Activated CD4-positive, alpha-beta T cell treated with anti-CD3 and anti-CD28 coated beads, Interleukin-10, Interleukin-2, amounts not matched to agents 100 ng/mL and 50 ng/mL, durations not matched to agents 16 hours and 8 hours (primary cell): ENCODE measurements around the gene PCSK6.
"Not testable (repeated sequence)": the region's sequence is repeated elsewhere in the genome, so short reads cannot be mapped to it uniquely, and the experiment has no call there.

Source experiments
- DNase-seq: peaks from one replicate; pipeline ENCODE4 v3.0.0-alpha.2; 2020

PCSK6 gene

DNA sequence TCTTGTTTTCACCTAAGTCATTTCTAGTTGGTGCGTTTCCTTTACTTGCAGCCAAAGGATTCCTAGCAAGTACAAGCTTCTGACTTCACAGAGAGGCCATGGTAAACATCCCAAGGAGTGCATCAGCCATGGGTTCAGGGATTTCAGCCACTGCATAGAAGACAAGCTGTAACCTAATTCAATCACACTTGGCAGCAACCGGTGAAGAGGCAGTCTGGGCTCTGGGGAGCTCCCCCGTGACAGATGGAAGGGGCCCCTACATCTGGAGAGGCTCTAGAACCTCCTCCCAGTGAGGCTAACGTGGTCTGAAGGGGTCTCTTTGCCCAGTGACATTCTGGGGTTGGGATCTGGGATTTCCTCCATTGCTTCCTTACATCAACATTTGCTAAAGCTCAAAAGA is 186.1 kb downstream of the PCSK6 start:
- DNase-seq: no peak

DNA sequence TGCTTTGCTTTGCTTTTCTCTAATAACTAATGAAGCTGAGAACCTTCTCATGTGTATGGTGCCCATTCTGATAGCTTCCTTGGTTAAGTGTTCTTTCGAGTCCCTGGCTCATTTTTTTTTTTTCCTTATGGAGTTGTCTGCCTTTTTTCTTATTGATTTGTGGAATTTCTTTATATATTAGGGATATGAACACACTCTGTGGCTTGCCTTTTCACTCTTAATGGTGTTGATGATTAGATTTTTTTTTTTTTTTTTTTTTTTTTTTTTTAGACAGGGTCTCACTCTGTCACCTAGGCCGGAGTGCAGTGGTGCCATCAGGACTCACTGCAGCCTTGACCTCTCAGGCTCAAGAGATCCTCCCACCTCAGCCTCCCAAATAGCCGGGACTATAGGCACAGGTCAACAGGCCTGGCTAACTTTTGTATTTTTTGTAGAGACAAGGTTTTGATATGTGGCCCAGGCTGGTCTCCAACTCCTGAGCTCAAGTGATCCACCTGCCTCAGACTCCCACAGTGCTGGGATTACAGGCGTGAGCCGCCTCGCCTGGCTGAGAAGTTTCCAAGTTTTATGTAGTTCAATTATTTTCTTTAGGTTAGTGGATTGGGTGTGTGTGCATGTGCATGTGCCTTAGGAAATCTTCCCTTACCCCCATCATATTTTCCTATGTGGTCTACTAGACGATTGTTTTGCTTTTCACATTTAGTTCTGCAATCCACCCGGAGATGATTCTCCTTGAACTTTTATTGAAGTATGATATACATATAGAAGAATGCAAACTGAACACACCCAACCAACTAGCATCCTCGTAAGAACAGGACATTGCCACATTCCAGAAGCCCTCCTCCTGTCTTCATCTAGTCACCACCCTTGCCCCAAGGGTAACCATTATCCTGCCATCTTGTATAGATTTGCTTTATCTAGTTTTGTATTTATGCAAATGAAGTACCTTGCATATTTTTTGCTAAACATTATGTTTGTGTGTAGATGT is 192.8 kb downstream of the PCSK6 start:
- no peak for DNase-seq

DNA sequence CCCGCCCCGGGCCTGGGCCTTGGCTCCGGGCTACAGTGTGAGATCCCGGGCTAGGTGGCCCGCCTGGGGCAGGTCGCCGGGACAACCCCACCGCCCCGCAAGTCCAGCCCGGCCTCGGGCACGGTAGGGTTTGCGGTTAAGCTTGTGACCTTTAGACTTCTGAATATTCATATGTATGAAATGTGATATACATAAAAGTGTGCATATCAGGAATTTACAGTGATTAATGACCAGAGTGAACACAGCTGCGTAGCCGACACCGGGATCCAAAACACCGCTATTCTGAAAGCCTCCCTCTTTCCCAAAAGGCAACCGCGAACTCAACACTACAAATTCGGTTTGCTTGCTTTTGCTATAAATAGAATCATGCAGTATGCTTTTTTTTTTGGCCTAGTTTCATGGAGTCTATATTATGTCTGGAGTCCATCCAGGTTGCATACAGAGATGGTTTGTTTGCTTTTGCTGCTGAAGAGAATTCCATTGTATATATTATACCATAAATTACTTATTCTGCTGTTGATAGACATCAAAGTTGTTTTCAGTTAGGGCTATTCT is 193.8 kb downstream of the PCSK6 start:
- no peak for DNase-seq

DNA sequence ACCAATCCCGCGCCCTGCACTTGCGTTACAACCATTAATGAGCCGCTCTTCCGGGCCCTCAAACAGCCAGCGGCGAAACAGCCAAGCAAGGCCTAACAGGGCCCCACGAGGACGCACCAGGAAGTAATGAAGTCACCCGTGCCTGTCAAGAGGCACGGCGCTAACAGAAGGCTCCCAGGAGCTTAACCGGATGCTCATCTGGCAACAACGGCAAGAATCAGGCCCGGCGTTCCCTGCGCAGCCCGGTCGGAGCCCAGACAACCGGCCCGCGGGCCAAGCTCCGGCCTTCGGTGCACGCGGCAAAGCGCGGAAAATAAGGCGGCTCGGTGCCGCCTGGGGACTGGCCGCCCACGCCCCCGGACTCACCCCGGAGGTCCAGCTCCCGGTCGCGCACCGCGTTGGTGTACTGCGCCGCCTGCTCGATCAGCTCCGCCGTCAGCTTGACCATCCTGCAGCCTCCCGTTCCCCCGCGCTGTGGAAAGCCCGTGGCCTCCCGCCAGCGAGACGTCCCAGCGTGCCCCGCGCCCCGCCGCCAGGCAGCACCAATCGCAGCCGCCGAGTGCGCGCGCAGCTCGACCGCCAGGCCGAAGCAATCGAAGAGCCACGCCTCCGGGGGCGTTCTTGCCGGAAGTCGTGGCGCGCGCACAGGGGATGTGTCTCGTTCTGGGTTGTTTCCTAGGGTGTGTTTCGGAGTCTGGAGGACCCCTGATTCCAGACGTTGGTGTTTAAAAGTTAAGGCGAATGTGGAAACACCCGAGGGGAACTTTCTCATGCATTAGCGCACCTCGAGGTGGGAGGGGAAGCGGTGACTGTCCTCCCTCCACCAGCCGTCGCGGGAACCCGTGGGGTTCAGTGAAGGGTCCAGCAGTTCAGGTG is 194.5 kb downstream of the PCSK6 start, which contains the start of gene SNRPA1:
TSS of gene SNRPA1 (minus strand) at position 518 of the 876 bp plus-strand sequence. CDS start at position 448, 70 bp downstream.
- peak; percentile 98 for DNase-seq

DNA sequence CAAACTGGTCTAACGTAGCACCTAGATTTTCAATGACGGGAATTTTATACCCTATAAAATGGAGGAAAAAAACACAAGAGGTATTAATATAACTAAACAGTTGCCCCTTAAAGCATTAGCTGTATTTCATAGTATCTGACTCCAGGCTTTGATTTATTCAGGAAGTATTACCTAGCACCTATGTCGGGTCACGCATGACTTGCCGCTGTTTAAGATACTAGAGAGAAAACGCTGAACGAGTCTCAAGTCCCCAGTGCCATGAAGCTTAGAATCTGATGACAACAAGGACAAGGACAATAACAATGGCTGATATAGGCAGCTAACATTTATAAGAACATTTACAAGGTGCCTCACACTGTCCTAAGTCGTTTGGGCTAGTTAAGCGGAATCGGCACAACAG is 196.4 kb downstream of the PCSK6 start:
- no peak for DNase-seq

DNA sequence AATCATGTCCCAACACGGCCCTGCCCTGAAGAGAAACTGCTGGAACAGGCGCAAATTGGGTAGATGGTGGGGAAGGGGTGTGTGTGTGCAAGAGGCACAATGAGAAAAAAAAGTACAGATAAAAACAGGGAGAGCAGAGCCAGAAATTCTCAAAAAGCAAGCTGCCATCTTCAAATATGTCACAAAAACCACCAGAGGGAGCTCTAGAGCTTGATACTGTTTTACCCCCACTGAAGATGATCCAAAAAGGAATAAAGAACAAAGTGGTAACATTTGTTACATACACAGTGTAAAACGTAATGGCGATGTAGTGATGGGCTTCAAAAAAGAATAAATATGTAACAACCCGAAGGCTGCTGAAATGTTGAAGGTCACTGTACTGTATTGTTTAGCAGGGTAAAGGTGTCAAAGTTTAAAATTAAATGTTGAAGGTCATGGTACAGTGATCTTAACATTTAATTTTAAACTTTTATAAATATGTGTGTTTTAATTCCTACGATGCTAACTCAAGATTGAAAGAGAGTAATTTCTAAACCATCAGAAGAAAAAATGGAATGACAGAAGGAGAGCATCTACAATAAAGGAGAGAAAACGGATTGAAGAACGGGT is 200.5 kb downstream of the PCSK6 start:
- peak; percentile 64 for DNase-seq

DNA sequence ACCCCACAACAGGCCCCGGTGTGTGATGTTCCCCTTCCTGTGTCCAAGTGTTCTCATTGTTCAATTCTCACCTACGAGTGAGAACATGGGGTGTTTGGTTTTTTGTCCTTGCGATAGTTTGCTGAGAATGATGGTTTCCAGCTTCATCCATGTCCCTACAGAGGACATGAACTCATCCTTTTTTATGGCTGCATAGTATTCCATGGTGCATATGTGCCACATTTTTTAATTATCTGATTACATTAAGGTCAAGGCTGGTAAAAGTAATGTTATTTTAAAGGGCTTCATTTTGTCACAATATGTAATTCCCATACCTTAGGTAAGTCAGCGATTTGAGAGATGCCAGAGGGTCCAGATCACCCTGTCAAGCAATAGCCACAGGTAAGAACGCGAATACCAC is 202.2 kb downstream of the PCSK6 start:
- not testable (repeated sequence) for DNase-seq

DNA sequence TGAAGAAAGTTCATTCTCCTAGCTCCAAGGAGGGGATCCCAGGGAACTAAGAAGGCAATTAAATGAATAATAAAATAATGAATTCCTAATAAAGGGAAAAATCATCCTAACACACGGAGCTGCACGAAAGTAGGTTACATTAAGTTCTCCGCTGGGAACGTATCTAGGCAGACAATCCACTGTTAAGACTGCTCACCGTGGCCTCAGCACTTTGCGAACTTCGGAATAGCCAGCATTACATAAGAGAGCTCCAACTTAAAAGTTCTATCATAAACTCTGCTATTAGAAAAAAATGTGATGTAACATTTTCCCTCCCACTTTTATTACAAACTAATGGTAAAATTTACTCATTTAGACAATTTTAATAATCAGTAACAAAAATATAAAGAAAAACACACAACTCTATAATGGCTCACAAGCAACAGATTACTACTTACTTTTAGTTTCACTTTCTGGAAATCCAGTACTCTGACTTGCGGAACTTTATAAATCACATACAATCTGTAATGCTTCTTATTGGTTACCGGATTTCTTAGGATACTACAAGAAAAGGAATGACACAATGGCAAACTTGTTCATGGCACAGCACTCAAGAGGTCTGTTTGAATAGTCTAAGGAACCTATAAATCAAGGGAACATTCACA is 202.9 kb downstream of the PCSK6 start:
- DNase-seq: no peak

DNA sequence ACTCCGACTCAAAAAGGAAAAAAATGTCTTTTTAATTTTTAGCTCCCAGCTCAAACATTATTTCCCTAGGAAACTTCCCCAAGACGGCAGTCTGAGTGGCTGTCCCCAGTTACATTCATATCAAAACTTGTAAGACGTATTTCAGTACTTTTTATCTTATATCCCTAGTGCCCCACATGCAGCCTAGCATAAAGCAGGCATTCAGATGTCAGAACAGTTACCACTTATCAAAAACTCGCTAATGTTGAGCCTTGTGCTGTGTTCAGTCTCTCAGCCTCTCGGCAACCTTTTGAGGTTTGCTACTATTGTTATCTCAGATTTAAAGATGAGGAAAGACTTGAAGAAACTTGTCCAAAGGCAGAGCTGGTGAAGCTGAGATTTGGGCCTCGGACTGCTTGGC is 205.6 kb downstream of the PCSK6 start:
- peak; percentile 19 for DNase-seq

DNA sequence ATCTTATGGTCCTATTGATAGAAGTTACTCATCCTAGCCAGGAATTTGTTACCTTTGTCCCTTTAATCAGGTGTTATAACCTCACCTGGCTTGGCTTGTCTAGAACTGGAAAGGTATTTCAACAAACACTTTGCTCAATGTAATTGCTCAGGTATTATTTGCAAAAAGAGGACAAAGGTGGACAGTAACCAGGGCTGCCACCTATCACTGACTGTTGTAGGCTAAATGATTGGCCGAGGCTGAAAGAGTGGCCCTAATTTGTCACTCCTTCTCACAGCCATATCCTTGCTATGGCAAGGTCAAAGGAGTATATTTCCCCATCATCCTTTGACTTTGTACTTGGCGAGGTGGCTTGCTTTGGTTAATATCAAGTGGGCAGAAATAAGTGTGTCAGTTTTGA is 209.5 kb downstream of the PCSK6 start:
- DNase-seq: no peak

DNA sequence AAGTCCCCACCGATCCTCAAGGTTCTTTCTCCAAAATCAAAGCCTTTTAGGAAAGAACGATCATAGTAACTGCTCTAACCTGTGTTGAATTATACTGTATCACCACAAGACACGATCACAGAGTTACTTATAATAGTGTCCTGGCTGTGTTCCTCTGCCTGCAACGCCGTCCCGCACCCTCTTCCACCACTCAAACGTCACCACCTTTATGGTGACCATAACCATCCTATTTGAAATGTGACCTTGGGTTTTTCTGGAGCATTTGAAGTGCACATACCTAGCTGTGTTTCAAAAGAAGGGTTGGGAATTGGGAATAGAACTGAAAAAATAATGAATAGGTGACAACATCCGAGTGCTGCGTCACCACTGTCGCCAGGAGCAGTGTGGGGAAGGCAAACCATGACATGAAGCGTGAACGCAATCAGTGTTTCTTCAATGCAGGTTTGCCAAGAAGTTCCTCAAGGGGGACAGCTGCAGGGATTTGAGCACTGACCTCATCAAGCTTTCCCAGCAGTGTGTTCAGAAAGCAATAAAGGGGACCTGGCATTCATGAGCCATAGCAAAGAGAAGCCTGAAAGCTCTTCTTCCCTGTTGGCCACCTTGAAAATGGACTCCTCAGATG is 211.5 kb downstream of the PCSK6 start:
- DNase-seq: no peak

DNA sequence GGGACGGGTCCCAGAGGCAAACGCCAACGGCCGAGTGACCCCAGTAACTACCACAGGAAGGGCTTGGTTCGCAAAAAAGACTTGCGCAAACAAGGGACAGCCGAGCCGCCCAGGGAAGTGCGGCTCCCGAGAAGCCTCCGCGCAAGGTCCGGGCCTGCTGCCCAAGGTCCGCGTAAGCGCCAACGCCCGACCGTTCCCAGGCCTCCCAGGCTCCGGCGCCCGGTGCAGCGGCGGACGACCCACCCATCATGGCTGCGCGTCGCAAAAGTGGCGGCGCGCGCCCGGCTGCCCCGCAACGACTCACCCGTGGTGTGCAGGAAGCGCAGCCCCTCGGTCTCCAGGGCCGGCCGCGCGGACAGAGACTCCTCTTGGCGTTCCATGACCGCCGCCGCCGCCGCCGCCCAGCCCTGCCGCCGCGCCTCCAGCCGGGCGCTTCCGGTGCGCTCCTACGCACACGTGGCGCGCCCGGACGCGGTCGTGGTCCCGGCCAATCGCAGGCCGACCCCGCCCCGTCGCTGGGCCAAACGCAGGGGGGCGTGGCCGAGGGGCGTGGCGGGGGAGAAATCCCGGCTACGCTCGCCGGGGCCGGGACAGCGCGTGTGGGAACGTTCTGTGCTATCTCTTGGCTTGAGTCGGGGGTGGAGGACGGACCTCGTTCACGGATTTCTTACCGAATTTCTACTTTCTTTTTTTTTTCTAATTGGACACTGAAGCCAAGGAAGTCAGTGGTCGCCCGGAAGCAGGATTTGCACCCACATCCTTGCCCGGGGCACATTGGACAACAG is 212.3 kb downstream of the PCSK6 start, which contains the start of gene SELENOS:
TSS of gene SELENOS (minus strand) at position 448 of the 785 bp plus-strand sequence. CDS start at position 380, 68 bp downstream.
- DNase-seq: peak; percentile 92

DNA sequence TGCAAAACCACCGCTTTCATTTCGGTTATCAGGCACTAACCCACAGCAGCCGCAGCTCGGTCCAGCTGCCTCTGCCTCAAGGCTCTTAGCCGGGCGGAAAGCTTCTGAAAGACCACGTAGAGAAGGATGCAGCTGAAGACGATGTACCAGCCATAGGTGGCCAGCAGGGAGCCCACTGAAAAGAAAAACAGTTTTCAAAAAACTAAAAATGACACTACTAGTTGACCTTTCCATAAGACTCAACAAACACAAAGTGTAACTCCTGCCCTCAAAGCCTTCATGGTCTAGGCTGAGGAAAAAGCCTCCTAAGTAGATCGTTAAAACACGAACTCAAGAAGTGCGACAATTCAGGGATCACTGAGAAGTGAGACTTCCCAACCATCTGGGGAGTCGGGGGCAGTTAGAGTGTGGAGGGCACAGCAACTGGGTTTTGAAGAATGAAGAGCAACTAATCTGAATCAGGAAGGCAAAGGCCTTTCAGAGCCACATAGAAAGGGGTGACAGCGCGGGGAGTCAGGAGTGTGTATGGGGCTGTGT is 212.9 kb downstream of the PCSK6 start:
- peak; percentile 49 for DNase-seq

DNA sequence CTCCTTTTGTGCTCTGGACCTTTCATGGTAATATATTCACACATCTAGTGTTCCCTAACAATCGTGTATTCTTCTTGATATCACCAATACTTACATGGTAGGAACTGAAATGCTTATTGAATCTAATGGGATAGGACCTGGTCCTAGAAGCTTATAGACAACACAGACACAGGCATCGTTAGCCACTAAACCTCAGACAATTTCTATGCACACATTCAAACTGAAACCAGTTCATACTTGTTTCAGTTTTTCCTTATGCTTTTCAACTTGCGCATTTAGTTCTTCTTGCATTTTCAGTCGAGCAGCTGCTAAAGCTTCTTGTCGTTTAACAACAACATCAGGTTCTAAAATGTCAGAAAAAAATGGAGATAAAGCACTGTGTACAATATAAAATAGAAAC is 214.5 kb downstream of the PCSK6 start:
- peak; percentile 71 for DNase-seq

DNA sequence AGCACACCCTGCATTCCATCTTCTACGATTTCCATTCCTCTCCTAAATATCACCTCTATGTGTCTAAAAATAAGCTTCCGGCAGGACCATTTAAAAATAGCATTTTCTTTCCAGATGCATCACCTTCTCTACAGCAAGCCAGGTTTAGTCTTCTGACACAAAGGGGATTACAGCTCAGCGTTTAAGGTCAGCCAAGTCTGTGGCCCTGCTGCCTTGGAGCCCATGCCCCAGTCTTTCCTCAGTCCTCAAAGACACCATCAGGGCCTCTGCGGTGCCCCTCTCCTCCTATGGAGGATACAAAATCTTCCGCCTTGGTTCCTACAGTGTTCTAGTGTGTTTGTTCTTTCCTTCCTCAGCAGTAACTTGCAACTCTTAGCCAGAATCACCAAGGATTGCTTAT is 216.0 kb downstream of the PCSK6 start:
- DNase-seq: no peak

DNA sequence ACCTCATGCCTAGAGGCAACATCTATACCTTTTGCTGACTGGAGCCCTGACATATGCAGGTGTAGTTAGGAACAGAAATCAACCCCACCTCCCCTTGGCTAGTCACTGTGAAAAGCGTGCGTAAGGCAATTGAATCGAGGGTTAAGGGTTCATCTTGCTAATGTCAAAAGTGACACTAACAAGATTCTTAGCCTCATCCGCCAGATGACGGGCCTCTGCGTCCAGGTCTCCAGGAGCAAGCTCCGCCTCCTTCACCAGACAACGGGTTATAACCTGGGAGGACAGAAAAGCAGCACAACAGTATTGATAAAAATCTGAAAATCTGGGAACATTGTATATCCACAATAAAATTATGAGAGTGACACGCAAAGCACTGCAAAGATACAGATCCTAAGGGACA is 216.9 kb downstream of the PCSK6 start:
- DNase-seq: no peak

DNA sequence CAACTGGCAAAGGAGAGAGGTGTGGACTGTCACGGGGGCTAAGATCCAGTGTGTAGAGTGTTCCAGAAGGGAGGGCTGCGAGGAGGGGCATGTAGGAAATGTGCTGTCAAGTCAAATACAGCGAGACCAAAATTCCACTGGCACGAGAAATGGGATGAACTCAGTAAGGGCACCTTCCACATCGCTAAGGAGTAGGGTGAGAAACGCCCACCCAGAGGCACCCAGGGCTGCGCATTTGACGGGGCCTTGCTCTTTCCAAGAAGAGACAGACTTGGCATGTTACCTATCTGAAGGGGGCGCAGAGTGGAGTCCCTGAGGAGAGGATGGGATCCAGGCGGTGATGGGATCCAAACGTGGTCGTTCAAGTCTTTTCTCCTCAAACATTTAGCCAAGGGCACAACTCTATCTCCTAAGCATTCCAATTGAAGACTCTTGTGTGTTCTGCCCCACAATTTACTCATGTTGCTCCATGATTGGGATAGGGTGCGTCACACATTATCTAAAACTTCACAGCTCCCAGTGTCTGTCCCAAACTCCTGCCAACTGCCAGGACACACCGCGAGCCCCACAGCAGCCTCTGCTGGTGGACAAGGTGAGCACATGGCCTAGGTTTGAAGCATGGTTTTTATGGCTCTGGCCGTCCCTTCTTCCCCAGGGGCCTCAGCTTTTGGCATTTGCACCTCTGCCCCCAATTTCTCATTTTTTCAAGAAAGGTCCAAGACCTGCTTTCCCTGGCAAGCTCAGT is 219.9 kb downstream of the PCSK6 start:
- DNase-seq: no peak

DNA sequence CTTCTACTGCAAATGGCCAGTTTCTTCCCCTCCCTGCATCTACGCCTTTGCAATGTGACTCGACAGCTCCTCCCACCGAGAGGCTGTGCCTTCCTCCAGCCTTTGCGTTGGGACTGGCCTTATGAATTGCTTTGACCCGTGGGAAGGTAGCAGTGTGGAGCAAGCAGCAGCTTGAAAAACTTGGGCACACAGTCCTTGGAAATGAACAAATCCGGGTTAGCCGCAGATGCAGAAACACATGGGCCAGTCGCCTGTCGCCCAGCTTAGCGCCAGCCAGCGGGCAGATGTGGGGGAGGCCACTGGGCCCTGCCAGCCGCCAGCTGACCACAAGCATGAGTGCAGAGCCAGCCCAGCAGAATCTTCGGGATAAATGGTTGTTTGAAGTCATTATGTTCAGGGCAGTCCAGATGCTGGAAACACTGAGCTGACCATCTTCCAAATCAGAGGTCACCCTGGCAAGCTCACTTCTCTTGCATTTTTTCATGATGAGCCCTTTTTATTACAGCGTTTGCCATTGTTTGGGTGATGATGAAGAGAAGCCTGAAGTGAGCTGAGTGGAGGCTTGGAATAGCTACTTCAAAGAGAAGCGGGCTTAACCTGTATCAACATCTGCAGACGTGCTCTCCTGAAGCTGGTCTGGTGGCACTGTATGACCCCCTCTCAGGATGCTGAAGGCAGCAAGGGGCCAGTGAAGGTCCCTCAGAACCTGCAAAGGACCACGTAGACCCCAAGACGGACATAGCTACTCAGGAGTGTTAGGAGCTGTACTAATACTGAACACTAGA is 222.0 kb downstream of the PCSK6 start:
- no peak for DNase-seq

DNA sequence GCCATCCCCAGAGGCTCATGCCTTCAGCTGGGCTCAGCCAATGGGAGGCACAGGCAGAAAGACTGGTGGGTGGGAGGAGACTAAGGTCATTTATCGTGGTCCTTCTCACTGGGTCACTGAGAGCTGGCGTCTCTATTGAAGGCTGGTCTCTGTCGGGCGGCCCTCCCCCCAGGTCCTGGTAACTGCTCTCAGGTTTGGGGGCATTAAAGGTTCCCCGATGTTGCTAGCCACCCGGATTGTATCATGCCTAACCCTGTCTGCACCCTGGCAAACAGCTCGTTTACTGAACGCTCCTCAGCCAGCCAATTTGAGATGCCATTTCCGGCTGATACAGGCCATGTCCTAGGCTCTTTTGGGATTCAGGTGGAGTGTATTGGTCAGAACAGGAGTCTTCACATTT is 222.7 kb downstream of the PCSK6 start:
- DNase-seq: no peak
